Measurements from ENCODE around the gene OCIAD2.
"Not testable (repeated sequence)": the region's sequence is repeated elsewhere in the genome, so short reads cannot be mapped to it uniquely, and the experiment has no call there.

OCIAD2 gene

GRCh38 chr4:48854395-48854683 is 52.2 kb downstream of the OCIAD2 start:
- DNase-seq (ENCODE audit: low read depth in 2 of 2) = no peak

GRCh38 chr4:48853604-48854394 is 52.8 kb downstream of the OCIAD2 start:
- no peak for DNase-seq (ENCODE audit: low read depth in 2 of 2)

- DNase-seq (ENCODE audit: low read depth in 2 of 2) = no peak
These were observed 54.9 kb downstream of the OCIAD2 start for GRCh38 chr4:48851651-48852050.

- DNase-seq (ENCODE audit: low read depth in 2 of 2) = not testable (repeated sequence)
These were observed 57.8 kb downstream of the OCIAD2 start for GRCh38 chr4:48848799-48849198.

GRCh38 chr4:48844843-48845242 is 61.7 kb downstream of the OCIAD2 start:
- no peak for DNase-seq (ENCODE audit: low read depth in 2 of 2)

GRCh38 chr4:48841045-48841827 is 65.3 kb downstream of the OCIAD2 start:
- no peak for DNase-seq (ENCODE audit: low read depth in 2 of 2)

GRCh38 chr4:48836658-48837057 is 69.9 kb downstream of the OCIAD2 start:
- no peak for DNase-seq (ENCODE audit: low read depth in 2 of 2)
